Retinal pigment epithelial cell (primary cell): Measurements from ENCODE around the gene ICE2.
A peak's percentile ranks its signal among the peaks of the same experiment; 100 is the strongest.

Source experiments
- DNase-seq: peaks from one replicate; pipeline ENCODE4 v3.0.0-alpha.2; 2010; ENCODE audit warnings: low read depth
- H3K4me3 ChIP-seq: 2 replicates; pipeline ENCODE4 v1.5.1; 2011; ENCODE audit warnings: mild to moderate bottlenecking, low read length, control low read depth, moderate library complexity
- CTCF ChIP-seq: conservative IDR thresholded peaks from 2 replicates; pipeline ENCODE4 v1.5.1; 2011; ENCODE audit warnings: low read depth, low read length, control low read depth, inconsistent platforms

Gene ICE2

GRCh38 chr15:60395276-60396011 is 83.5 kb downstream of the ICE2 start:
- no peak for DNase-seq
- H3K4me3 ChIP-seq, result peak overlapping the region; percentile 84
- TF ChIP-seq CTCF, result no peak

DNA sequence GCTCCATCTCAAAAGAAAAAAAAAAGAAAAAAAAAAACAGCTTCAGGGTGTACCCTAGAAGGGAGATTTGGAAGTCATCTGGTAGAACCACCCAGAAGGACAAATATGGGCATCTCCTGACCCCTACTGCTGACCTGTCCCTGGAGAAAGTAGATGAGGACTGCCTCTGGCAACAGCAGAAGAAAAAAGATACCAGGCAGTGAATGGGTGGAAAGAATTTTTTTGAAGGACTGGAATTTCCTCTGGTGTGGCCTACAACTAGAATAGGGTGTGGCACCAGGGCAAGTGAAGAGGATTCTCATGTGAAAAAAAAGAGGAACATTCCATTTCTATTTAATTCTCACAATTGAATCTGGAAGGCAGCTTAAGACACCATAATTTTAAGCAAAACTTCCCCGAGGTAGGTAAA is 84.2 kb downstream of the ICE2 start:
- DNase-seq, result no peak
- H3K4me3 ChIP-seq, result peak overlapping the region; percentile 84
- no peak for TF ChIP-seq CTCF

- H3K4me3 ChIP-seq, result peak overlapping the region; percentile 84
- DNase-seq, result no peak
- TF ChIP-seq CTCF, result no peak
These were observed 85.8 kb downstream of the ICE2 start for GRCh38 chr15:60392986-60393790.

- DNase-seq, result no peak
- peak overlapping the region; percentile 84 for H3K4me3 ChIP-seq
- TF ChIP-seq CTCF, result no peak
These were observed 86.3 kb downstream of the ICE2 start for GRCh38 chr15:60392601-60392985.

DNA sequence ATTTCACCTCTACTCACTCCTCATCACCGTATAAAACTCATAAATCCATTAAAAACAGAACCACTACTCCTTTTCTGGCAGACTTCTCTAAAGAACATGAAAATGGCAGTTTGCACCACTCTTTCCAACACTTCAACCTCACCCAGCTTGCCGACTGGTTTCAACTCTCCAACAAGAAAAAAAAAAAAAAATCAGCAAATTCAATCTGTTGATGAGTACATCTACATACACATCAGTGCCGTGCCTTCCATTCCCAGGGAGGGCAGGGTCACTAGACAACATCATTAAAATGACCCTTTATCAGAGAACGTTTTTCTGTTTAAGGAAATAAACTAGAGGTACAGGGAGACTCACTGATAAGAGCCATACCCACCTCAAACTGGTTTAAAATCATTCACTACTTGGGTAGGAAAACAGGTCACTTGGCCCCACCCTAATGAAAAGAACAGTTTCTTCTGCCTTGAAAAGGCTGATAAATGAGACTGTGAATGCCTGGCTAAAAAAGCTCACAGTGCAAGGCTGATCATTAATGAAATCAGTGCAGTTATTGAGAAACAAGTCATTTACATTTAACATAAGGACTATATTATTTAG is 87.1 kb downstream of the ICE2 start:
- no peak for DNase-seq
- peak overlapping the region; percentile 84 for H3K4me3 ChIP-seq
- no peak for TF ChIP-seq CTCF

GRCh38 chr15:60390871-60391501 is 88.0 kb downstream of the ICE2 start:
- peak; percentile 37 for TF ChIP-seq CTCF
- DNase-seq, result peak; percentile 99
- H3K4me3 ChIP-seq, result peak overlapping the region; percentile 84
